ENCODE results near the gene CDKN2B. TPM values are rescaled to one million over a fixed set of nuclear protein-coding genes. Genes with fewer than 3 reads are reported as not detected.
A peak's percentile ranks its signal among the peaks of the same experiment; 100 is the strongest.

The CDKN2B gene
- total and polyA plus RNA-seq, 2 of the 13 experiments (the other 11 are each of a cell fraction or from before 2014, with no cell fraction given): 1.4 to 1.5 TPM

GRCh38 chr9:22039258-22039657, 30.2 kb upstream of the CDKN2B start:
- Histone ChIP-seq H4K20me1 (ENCODE audit: insufficient read depth, low read length) (no peaks in the 10 kb centered on the region), H3K27me3 (ENCODE audit: control insufficient read depth in 1 of 2, insufficient read depth in 2 of 2, low read length in 2 of 2) (no peaks in the 10 kb centered on the region), H3K9ac (ENCODE audit: insufficient read depth, low read depth, low read length) (no peak overlapping the region), H3K9me3 (ENCODE audit: low read length) (no peaks in the 10 kb centered on the region), H3K4me1 (ENCODE audit: insufficient read depth, low read length) (peaks cover 6% of the 10 kb centered on the region; the same call in 1 of the 2 replicates), H3K4me3 (replicated peaks in 1 of 3; ENCODE audit: insufficient read depth in 1 of 3, low read depth in 2 of 3, low read length in 3 of 3) (no peak overlapping the region), H3K79me2 (ENCODE audit: insufficient read depth, low read length) (no peaks in the 10 kb centered on the region), H3K4me2 (ENCODE audit: low read depth, low read length) (no peak overlapping the region), H2AFZ (ENCODE audit: low read length) (no peak overlapping the region), H3K27ac (ENCODE audit: extremely low read length, insufficient read depth, low read length) (no peak overlapping the region), H3K36me3 (replicated peaks in 1 of 2; ENCODE audit: control insufficient read depth in 1 of 2, insufficient read depth in 2 of 2, low read length in 2 of 2) (no peaks in the 10 kb centered on the region)
- no TSS peak for BruUV-seq (replicated peaks)
- in situ Hi-C loops (cut with HindIII; ENCODE audit: extremely low pct_ligation_motif_present, low pct_unique_long_range_greater_than_20kb) (loop anchor here (10.0 kb wide), 1 partner anchor 224 kb away; no protein-coding TSS in a partner anchor), intact Hi-C loops (cut with micrococcal nuclease; ENCODE audit: unreplicated experiment) (loop anchor here (1.0 to 5.0 kb wide), 2 partner anchors 78 to 195 kb away; no protein-coding TSS in a partner anchor)
- 16% methylated on average over 3 of the region's 3 CpGs for WGBS (ENCODE audit: low lambda C conversion rate)
- ChIA-PET CTCF (ENCODE audit: low intra/inter-chr PET ratio, low total read pairs) (no interaction called here), POLR2A (no interaction called here)
- no peak for ATAC-seq
- DNase-seq (ENCODE audit: low spot score): peak; percentile 7
- no peak for FAIRE-seq
- TF ChIP-seq, protein P1, sequence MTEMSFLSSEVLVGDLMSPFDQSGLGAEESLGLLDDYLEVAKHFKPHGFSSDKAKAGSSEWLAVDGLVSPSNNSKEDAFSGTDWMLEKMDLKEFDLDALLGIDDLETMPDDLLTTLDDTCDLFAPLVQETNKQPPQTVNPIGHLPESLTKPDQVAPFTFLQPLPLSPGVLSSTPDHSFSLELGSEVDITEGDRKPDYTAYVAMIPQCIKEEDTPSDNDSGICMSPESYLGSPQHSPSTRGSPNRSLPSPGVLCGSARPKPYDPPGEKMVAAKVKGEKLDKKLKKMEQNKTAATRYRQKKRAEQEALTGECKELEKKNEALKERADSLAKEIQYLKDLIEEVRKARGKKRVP (CRISPR knock-in tag; IDR thresholded peaks at IDR 0.05): peak in 1 of 2 experiments; percentile 33; a peak in 1 of 4 replicates
- no peak for TF ChIP-seq MLLT10 (CRISPR knock-in tag; IDR thresholded peaks at IDR 0.05)
- TF ChIP-seq SMAD3 (CRISPR knock-in tag; IDR thresholded peaks at IDR 0.05): 0 out of 2 replicates have a peak, but pooled peaks have one; percentile 21
- no peak for TF ChIP-seq ZNF629 (CRISPR knock-in tag; conservative IDR thresholded peaks at IDR 0.05)
- TF ChIP-seq CEBPG (CRISPR knock-in tag; IDR thresholded peaks at IDR 0.05): peak; percentile 87
- TF ChIP-seq SOX13 (IDR thresholded peaks at IDR 0.05): no peak
- TF ChIP-seq SOX13 (CRISPR knock-in tag; conservative IDR thresholded peaks at IDR 0.05 in 1 of 2, IDR thresholded peaks at IDR 0.05 in 1 of 2): peak in 1 of 2 experiments; percentile 60; a peak in 2 of 4 replicates
- TF ChIP-seq ZNF576 (CRISPR knock-in tag; IDR thresholded peaks at IDR 0.05): no peak
- TF ChIP-seq SOX5 (CRISPR knock-in tag; IDR thresholded peaks at IDR 0.05; ENCODE audit: borderline replicate concordance): peak; percentile 51; the same call in 1 of the 2 replicates
- no peak for TF ChIP-seq SOX6 (IDR thresholded peaks at IDR 0.05)
- peak; percentile 27; the same call in 1 of the 2 replicates for TF ChIP-seq SOX6 (CRISPR knock-in tag; IDR thresholded peaks at IDR 0.05)
- no peak for TF ChIP-seq ZNF589 (CRISPR knock-in tag; conservative IDR thresholded peaks at IDR 0.05)
- TF ChIP-seq TCF7 (IDR thresholded peaks at IDR 0.05; ENCODE audit: low read depth): no peak
- TF ChIP-seq PRDM10 (CRISPR knock-in tag; IDR thresholded peaks at IDR 0.05; ENCODE audit: low read depth): no peak
- TF ChIP-seq MIXL1 (CRISPR knock-in tag; IDR thresholded peaks at IDR 0.05): 0 out of 2 replicates have a peak, but pooled peaks have one; percentile 19
- TF ChIP-seq RARA (CRISPR knock-in tag; IDR thresholded peaks at IDR 0.05): peak; percentile 33; the same call in 1 of the 2 replicates
- no peak for TF ChIP-seq FOXP1 (IDR thresholded peaks at IDR 0.05)
- peak; percentile 85 for TF ChIP-seq FOXP1 (CRISPR knock-in tag; IDR thresholded peaks at IDR 0.05)
- TF ChIP-seq, protein P2, sequence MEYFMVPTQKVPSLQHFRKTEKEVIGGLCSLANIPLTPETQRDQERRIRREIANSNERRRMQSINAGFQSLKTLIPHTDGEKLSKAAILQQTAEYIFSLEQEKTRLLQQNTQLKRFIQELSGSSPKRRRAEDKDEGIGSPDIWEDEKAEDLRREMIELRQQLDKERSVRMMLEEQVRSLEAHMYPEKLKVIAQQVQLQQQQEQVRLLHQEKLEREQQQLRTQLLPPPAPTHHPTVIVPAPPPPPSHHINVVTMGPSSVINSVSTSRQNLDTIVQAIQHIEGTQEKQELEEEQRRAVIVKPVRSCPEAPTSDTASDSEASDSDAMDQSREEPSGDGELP (IDR thresholded peaks at IDR 0.05; ENCODE audit: borderline replicate concordance, low read depth): 0 out of 2 replicates have a peak, but pooled peaks have one; percentile 12
- TF ChIP-seq ZBTB2 (CRISPR knock-in tag; IDR thresholded peaks at IDR 0.05; ENCODE audit: low read depth): no peak
